NCI-H1092 (cell line): Measurements from ENCODE around the gene WDR77.
A peak's percentile ranks its signal among the peaks of the same experiment; 100 is the strongest.

Experiments used
- DNase-seq: peaks from one replicate; lab custom pipeline; 2025; lab: John Stamatoyannopoulos, UW

Gene WDR77

DNA sequence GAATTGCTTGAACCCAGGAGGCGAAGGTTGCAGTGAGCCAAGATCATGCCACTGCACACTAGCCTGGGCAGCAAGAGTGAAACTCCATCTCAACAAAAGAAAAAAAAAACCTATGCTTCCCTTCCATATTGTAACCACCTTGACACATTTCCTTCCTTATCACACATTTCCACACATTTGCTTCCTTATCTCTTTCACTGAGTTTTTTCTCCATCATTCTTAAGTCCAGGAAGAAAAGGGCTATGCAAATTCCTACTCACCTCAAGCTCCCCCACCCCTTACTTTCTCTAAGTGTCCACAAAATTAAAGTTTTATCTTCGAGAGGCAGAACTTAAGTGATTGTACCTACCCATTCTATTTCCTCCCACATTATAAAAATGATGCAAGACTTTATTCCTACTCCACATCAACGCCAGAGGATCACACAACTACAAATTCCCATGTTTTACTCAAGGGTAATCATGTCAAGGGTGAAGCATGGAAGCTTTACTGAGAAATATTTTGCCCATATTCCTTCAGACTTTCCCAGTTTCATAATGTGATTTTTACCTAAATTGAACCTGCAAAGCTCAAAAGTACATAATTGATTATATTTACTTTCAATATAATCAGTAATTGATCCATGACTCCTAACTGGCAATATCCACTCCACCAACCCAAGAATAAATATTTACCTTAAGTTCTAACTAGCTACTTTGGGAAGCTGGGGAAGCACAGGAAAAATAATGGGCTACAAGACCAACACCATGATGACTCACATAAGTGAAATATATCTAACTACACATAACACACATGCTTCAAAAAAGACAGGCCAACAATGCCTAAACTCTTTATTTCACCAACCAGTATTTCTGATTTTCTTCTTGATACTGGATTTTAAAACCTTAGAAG lies 9.3 kb downstream of the WDR77 start:
- no peak for DNase-seq

GRCh38 chr1:111436726-111437125 lies 12.3 kb downstream of the WDR77 start:
- DNase-seq = no peak

DNA sequence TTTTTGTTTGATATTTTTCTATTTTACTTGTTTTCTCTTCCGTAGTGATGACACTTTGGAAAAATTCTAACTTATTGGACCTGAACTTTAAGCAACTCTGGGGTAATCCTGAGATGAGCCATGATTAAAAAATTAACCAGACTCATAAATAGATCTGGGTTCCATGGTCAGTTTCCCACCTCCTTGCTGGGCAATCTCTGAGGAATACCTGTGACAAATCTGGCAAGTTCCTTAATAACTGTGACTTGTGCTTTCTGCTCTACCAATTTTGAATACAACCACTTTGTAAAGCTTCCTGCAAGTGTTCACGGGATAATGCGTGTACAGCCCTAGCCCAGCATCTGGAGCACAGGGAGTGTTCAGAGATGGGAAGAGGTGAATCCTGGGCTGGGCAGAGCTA lies 24.8 kb downstream of the WDR77 start:
- DNase-seq = no peak

DNA sequence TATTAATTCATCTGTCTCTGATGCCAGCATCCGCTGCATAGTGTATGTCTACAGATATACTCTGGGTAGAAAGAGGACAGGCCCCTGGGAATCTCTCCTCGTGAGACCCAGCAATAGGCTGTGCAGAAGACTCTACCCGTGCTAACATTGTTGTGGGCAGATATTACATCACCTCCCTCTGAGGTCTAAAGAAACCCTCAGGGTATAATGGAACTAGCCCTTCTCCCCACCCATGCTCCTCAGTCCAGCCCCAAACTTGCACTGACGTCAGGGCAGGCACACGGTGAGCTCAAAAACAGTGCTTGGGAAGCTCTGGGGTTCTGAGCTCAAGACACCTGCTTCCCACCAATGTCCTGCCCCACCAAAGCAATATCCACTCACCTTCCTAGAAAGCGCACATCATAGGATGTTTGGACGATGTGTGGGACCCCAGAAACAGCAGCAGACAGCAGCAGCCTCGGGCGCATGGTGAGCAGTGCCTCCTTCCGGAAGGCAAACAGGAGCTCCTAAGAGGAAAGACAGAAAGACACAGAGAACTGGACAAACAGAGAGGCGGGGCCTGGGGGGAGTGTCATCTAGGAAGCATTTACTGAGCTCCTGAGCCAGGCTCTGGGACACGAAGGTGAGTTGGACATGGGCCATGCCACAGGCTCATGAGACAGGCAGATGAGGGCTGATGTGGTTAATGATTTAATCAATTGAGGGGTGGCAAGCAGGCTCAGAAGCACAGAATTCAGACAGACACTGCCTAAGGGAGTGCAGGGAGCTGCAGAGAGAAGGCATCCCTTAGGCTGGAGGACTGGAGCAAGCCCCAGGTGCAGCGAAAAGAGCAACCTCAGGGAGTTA lies 26.3 kb downstream of the WDR77 start:
- DNase-seq = no peak

DNA sequence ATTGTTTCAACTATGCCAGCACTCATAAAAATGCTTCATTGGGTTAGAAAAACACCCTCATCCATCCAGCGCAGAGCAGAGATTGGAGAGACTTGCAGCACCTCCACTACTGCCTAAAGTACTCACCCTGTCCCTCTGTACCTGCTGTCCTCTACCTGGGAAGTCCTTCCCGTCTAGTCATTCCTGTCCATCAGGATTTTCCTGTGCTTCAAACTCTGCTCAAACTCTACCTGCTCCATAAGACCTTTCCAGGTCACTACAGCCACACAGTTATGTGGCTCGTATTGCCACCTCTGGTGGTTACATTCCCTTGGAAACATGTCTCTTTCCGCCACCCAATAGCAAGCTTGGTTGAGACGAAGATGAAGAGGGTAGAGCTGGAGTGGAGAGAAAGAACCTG lies 28.7 kb downstream of the WDR77 start:
- no peak for DNase-seq

DNA sequence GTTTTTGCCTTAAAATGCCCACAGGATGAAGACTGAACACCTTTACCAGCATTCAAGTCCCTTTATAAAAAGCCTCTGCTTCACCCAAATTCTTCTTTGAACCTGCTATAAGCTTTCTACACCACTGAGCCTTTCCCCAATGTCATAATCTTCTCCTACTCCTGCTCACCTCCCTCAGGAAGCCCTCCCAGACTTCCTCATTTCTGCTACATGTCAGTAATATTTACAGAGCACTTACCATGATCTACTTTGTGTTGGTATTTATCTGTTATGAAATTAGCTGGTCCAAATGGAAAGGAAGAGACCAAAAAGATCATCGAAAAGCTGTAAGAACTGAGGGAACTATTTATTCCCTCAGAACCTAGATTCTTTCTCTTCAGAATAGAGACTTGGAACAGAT lies 30.0 kb downstream of the WDR77 start:
- DNase-seq = no peak

- no peak for DNase-seq
Measured at GRCh38 chr1:111417755-111418154, 31.3 kb downstream of the WDR77 start.

DNA sequence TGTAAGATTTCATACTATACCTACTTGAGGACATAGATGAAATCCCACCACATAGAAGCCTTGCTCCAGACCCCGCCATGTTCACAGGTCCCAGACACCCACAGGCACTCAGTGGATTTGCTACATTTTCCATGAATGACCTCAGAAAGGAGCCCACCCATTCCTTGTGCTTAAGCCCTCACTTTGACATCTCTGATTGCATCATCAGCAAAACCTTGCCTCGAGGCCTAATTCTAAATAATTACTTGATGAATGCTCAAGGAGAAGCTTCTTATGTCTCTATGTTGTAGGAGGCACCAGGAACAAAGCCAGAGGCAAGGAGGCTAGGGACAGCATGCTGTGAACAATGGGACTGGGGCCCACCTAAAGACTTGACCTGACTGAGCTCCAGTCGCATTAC lies 33.6 kb downstream of the WDR77 start:
- DNase-seq = no peak

DNA sequence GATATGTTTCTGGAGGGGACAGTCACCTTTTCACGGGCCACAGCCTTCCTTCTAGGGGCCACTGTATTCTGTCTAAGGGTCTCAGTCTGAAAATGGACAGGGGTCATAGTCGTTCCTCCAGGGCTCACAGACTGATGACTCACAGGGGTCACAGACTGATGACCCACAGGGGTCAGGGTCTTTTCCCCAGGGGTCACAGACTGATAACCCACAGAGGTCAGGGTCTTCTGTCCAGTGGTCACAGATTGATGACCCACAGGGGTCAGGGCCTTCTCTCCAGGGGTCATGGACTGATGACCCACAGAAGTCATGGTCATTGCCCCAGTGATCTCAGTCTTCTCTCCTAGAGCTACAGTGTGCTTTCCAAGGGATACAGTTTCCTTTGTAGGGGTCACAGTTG lies 34.3 kb downstream of the WDR77 start:
- no peak for DNase-seq

- DNase-seq = no peak
Measured at GRCh38 chr1:111412839-111413238, 36.2 kb downstream of the WDR77 start.

GRCh38 chr1:111407301-111407700 lies 41.8 kb downstream of the WDR77 start:
- DNase-seq = no peak

- DNase-seq = peak; percentile 86
Measured at GRCh38 chr1:111406321-111406768, 42.7 kb downstream of the WDR77 start.

DNA sequence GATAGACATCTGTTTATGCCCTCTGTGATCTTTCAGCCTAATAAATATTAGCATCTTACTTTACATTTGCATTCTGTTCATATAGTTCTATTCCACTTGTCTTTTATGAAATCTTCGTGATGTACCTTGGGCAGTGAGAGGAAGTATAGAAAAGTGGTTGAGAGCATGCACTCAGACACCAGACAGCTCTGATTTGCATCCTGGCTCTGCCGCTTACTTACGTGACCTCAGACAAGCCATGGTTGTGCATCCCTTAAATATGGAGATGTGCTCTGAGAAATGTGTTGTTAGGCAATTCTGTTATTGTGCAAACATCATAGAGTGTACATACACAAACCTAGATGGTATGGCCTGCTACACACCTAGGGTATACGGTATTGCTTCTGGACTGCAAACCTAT lies 44.5 kb downstream of the WDR77 start:
- no peak for DNase-seq

DNA sequence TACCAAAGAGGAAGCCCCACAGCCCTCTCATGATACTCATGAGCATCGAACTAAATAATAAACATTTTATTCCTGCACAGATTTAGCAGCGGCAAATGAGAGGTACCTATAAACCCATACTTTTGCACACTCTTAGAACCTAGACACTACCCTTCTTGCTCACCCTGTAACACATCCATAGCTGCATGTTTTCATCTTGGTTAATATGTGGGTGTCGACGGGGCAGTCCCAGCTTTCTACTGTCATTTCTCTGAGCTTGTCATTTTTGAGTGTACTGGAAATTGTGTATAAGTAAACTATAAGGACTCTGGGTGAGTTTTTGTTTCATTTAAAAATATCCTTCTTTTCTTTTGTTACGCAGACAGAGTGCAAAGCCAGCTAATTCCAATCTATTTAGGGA lies 47.0 kb downstream of the WDR77 start:
- no peak for DNase-seq

DNA sequence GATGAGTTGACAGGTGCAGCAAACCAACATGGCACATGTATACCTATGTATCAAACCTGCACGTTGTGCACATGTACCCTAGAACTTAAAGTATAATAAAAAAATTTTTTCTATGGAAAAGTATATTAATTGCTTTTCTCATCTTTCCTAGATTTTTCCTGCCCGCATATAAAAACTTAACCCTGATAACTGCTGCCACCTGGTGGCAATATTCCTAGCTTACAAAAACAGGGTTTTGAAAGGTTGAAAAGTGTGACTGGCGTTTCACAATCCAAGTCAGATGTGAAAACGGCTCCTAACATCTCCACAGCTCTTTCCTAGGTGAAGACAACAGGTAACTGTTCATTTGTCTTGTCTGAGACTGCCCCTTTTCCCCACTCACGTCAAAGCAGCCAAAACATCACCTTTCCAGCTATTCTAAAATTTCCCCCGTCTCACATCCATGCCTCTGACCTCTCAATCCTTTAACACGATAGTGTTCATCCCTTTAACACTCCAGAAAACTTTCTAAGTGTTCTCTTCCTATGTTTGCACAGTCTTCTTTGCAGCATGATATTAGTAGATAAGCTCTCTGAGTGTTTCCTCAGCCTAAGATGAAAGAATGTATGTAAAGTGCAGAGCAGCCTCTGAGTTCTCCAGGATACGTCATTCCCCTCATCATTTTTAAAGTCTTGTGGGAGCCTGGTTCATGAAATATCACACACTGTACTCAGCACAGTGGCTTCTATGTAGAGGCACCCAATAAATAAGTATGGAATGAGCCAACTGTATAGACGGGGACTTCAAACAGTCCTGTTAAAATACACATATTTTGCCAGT lies 49.1 kb downstream of the WDR77 start:
- DNase-seq = no peak

GRCh38 chr1:111392460-111392945 lies 56.6 kb downstream of the WDR77 start:
- no peak for DNase-seq

DNA sequence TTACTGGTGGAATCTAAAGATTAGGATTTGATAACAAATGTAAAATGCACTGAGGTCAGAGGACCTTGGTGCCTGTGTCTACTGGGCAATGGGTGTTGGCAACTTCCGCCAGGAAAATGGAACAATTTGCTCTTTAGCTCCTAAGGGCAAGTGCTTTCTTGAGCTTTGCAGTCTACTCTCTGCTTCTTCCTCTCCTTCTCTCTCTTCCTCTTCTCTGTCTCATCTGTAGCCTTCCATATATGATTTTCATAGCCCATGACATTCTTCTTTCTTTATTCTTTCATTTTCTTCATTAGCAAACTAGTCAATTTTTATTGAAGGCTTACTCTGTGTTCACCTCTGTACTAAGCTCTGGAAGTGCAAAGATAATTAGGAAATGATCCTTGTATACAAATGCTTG lies 57.0 kb downstream of the WDR77 start:
- no peak for DNase-seq
